ENCODE data around the gene RPP21. TPM values are rescaled to one million over a fixed set of nuclear protein-coding genes. Genes with fewer than 3 reads are reported as not detected.

RPP21 gene
- total RNA-seq, 1 experiment from 2014 or later: 58.9 TPM

- POLR2A ChIA-PET (ENCODE audit: unreplicated experiment): interaction anchor here (0.7 kb wide), 1 partner anchor 190 kb away, joined by 6 read pairs; no protein-coding TSS in a partner anchor
- BruUV-seq (replicated peaks): no TSS peak
- Histone ChIP-seq H3F3A (ENCODE audit: insufficient read depth, low read depth) (no peaks in the 10 kb centered on the region; the same call in 1 of the 2 replicates), H3K27ac (no peak overlapping the region), H3K4me1 (replicated peaks; ENCODE audit: insufficient read depth) (no peaks in the 10 kb centered on the region), H3K27me3 (ENCODE audit: insufficient read depth, low read depth) (no peaks in the 10 kb centered on the region), H3K36me3 (ENCODE audit: low read depth) (peaks cover 10% of the 10 kb centered on the region), H2AFZ (no peak overlapping the region), H3K9me2 (ENCODE audit: insufficient read depth) (no peaks in the 10 kb centered on the region), H3K4me2 (no peak overlapping the region), H3K4me3 (no peak overlapping the region), H4K20me1 (ENCODE audit: insufficient read depth) (peaks cover 29% of the 10 kb centered on the region; the same call in 1 of the 2 replicates), H3K79me2 (ENCODE audit: low read depth) (peaks cover 52% of the 10 kb centered on the region), H3K9me3 (ENCODE audit: insufficient read depth, low read depth) (no peaks in the 10 kb centered on the region)
- CTCF ChIA-PET: no interaction called here
- DNase-seq: no peak
- TF ChIP-seq EZH2 (IDR thresholded peaks at IDR 0.05; ENCODE audit: low read depth): no peak
- no peak for TF ChIP-seq CTCF (conservative IDR thresholded peaks at IDR 0.05)
- intact Hi-C loops (cut with micrococcal nuclease; ENCODE audit: unreplicated experiment): no loop called here
Observed at GRCh38 chr6:30312266-30312665, 32.7 kb upstream of the RPP21 start.

GRCh38 chr6:30312676-30313321 lies 32.2 kb upstream of the RPP21 start:
- POLR2A ChIA-PET (ENCODE audit: unreplicated experiment): no interaction called here
- intact Hi-C loops (cut with micrococcal nuclease; ENCODE audit: unreplicated experiment): no loop called here

GRCh38 chr6:30315156-30315555 lies 29.8 kb upstream of the RPP21 start:
- intact Hi-C loops (cut with micrococcal nuclease; ENCODE audit: unreplicated experiment): no loop called here
- ChIA-PET POLR2A (ENCODE audit: unreplicated experiment) (no interaction called here), CTCF (no interaction called here)
- no TSS peak for BruUV-seq (replicated peaks)
- H3K36me3 ChIP-seq (ENCODE audit: low read depth): peaks cover 10% of the 10 kb centered on the region
- no peak overlapping the region for H3K4me2 ChIP-seq
- no peak for DNase-seq
- no peaks in the 10 kb centered on the region for H3K9me2 ChIP-seq (ENCODE audit: insufficient read depth)
- no peaks in the 10 kb centered on the region for H3K9me3 ChIP-seq (ENCODE audit: insufficient read depth, low read depth)
- peaks cover 73% of the 10 kb centered on the region for H3K79me2 ChIP-seq (ENCODE audit: low read depth)
- TF ChIP-seq CTCF (conservative IDR thresholded peaks at IDR 0.05) (no peak), EZH2 (IDR thresholded peaks at IDR 0.05; ENCODE audit: low read depth) (no peak)
- no peak overlapping the region for H3K4me3 ChIP-seq
- H4K20me1 ChIP-seq (ENCODE audit: insufficient read depth): peaks cover 48% of the 10 kb centered on the region
- no peak overlapping the region for H2AFZ ChIP-seq
- H3K27me3 ChIP-seq (ENCODE audit: insufficient read depth, low read depth): no peaks in the 10 kb centered on the region
- H3F3A ChIP-seq (ENCODE audit: insufficient read depth, low read depth): no peaks in the 10 kb centered on the region; the same call in 1 of the 2 replicates
- no peaks in the 10 kb centered on the region for H3K4me1 ChIP-seq (replicated peaks; ENCODE audit: insufficient read depth)
- H3K27ac ChIP-seq: no peak overlapping the region

More at GRCh38 chr6:30312676-30313321, 32.2 kb upstream of the RPP21 start:
- Histone ChIP-seq H2AFZ (no peak overlapping the region), H3K79me2 (ENCODE audit: low read depth) (peaks cover 56% of the 10 kb centered on the region), H3K4me1 (replicated peaks; ENCODE audit: insufficient read depth) (no peaks in the 10 kb centered on the region), H3K4me3 (no peak overlapping the region), H3K27ac (no peak overlapping the region), H3K9me3 (ENCODE audit: insufficient read depth, low read depth) (no peaks in the 10 kb centered on the region), H4K20me1 (ENCODE audit: insufficient read depth) (peaks cover 34% of the 10 kb centered on the region; the same call in 1 of the 2 replicates), H3K36me3 (ENCODE audit: low read depth) (peaks cover 8% of the 10 kb centered on the region), H3F3A (ENCODE audit: insufficient read depth, low read depth) (no peaks in the 10 kb centered on the region; the same call in 1 of the 2 replicates), H3K27me3 (ENCODE audit: insufficient read depth, low read depth) (no peaks in the 10 kb centered on the region), H3K9me2 (ENCODE audit: insufficient read depth) (no peaks in the 10 kb centered on the region), H3K4me2 (no peak overlapping the region)
- TF ChIP-seq EZH2 (IDR thresholded peaks at IDR 0.05; ENCODE audit: low read depth) (no peak), CTCF (conservative IDR thresholded peaks at IDR 0.05) (no peak)
- BruUV-seq (replicated peaks): no TSS peak
- CTCF ChIA-PET: no interaction called here
- DNase-seq: no peak

Data from PC-9 (cell line).